ENCODE results near the gene NR2E1. TPM values are rescaled to one million over a fixed set of nuclear protein-coding genes. Genes with fewer than 3 reads are reported as not detected.

The NR2E1 gene
- total RNA-seq, 1 donor from 2014 or later: not detected

- DNase-seq: no peak
These were observed 9.5 kb upstream of the NR2E1 start for GRCh38 chr6:108156180-108156937.

- no peak for DNase-seq
These were observed 8.9 kb upstream of the NR2E1 start for GRCh38 chr6:108156938-108157233.

- DNase-seq: no peak
These were observed 8.4 kb upstream of the NR2E1 start for GRCh38 chr6:108157234-108157980.

- no peak for DNase-seq
These were observed 7.8 kb upstream of the NR2E1 start for GRCh38 chr6:108157981-108158525.

- no peak for DNase-seq
These were observed 5.8 kb upstream of the NR2E1 start for GRCh38 chr6:108159981-108160380.

GRCh38 chr6:108161724-108162282, 4.0 kb upstream of the NR2E1 start:
- DNase-seq: no peak

GRCh38 chr6:108163267-108163643, 2.6 kb upstream of the NR2E1 start:
- no peak for DNase-seq

GRCh38 chr6:108163644-108164542, 1.9 kb upstream of the NR2E1 start:
- DNase-seq: no peak

GRCh38 chr6:108164543-108164814, 1.3 kb upstream of the NR2E1 start:
- DNase-seq: no peak

GRCh38 chr6:108164815-108165706, 761 bp upstream of the NR2E1 start:
- DNase-seq: no peak

- no peak for DNase-seq
These were observed 1.0 kb downstream of the NR2E1 start for GRCh38 chr6:108166664-108167448.

- DNase-seq: no peak
These were observed 1.7 kb downstream of the NR2E1 start for GRCh38 chr6:108167449-108168089.

- no peak for DNase-seq
These were observed 2.3 kb downstream of the NR2E1 start for GRCh38 chr6:108168090-108168463.

GRCh38 chr6:108168501-108169463, 3.0 kb downstream of the NR2E1 start:
- DNase-seq: no peak

- no peak for DNase-seq
These were observed 3.9 kb downstream of the NR2E1 start for GRCh38 chr6:108169464-108170331.

- no peak for DNase-seq
These were observed 4.8 kb downstream of the NR2E1 start for GRCh38 chr6:108170332-108171290.
